CD4-positive, alpha-beta T cell treated with Interleukin-6 for 4 hours (primary cell): ENCODE results near the gene JPH3.
A peak's percentile ranks its signal among the peaks of the same experiment; 100 is the strongest.

Experiments used
- DNase-seq: peaks from one replicate; pipeline ENCODE4 v3.0.0-alpha.2; 2020; ENCODE audit warnings: mixed read lengths

The JPH3 gene

GRCh38 chr16:87602001-87602775 lies at the start of gene JPH3:
TSS of gene JPH3 (plus strand) at chr16:87602508. CDS start at chr16:87603147, 639 bp downstream.
- DNase-seq: no peak

GRCh38 chr16:87552772-87553573 lies 49.3 kb upstream of the JPH3 start:
- no peak for DNase-seq

DNA sequence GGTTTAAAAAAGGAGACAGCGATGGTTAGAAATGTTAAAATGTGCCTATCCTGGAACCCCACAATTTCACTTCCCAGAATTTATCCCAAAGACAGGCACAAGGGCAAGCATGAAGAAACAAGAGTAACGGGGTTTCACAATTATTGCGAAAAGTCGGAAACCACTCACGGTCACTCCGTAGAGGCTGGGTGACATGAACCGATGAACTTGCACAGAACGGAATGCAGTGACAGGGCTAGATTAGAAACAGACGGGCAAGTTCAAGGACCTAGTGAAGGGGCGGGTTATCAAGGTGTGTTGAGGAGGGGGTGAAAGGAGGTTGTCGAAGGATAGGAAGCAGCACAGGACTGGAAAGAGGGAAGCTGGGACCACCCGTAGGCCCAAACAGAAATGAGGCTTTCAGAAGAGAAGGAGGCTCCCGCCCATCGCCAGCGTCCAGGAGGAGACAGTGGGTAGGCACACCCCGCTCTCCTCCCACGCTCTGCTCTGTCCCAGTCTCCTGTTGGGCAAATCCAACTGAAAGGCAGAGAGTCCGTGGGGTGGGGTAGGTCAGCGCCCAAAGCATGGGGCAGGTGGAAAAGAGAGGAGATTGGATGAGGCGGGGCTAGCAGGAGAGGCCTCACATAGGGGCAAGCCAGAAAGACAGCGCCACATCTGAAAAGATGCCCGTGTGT lies 47.4 kb upstream of the JPH3 start:
- no peak for DNase-seq

- DNase-seq: no peak
Measured at GRCh38 chr16:87555647-87556046, 46.7 kb upstream of the JPH3 start.

GRCh38 chr16:87556941-87557459 lies 45.3 kb upstream of the JPH3 start:
- no peak for DNase-seq

DNA sequence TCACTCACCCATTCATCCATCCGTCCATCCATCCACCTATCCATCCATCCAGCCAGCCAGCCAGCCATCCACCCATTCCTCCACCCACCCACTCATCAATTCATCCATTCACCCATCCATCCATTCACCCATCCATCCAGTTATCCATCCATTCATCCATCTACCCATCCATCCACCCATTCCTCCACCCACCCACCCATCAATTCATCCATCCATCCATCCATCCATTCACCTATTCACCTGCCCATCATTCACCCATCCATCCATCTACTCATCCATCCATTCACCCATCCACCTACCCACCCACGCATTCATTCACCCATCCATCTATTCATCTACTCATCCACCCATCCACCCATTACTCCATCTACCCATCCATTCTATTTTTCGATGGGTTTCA lies 43.6 kb upstream of the JPH3 start:
- no peak for DNase-seq

- no peak for DNase-seq
Measured at GRCh38 chr16:87559945-87560344, 42.4 kb upstream of the JPH3 start.

DNA sequence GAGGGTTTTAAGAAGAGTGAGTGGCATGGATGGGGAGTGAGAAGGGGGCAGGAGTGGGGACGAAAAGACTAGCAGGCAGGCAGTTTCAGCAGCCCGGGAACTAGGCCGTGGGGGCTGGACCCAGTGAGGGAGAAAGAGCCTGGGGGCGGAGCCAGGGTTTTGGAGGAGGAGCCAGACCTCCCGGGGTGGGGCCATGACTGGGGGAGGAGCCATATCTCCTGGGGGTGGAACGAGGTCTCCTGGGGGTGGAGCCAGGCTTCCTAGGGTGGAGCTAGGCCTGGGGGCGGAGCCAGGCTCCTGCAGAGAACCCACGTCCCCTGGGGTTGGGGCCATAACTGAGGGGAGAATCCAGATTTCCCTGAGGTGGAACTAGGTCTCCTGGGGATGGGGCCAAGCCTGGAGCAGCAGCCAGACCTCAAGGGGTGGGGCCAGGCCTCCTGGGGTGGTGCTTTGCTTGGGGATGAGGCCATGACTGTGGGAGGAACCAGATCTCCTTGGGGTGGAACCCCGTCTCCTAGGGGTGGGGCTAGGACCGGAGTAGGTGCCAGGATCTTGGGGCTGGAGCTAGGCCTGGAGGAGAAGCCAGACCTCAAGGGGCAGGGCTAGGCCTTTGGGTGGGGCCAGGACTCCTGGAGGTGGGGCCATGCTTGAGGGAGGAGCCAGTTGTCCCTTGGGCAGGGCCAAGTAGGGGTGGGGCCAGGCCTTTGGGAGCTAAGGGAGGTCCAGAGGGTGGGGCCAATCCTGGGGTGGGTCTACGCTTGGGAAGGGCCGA lies 41.7 kb upstream of the JPH3 start:
- peak; percentile 5 for DNase-seq

DNA sequence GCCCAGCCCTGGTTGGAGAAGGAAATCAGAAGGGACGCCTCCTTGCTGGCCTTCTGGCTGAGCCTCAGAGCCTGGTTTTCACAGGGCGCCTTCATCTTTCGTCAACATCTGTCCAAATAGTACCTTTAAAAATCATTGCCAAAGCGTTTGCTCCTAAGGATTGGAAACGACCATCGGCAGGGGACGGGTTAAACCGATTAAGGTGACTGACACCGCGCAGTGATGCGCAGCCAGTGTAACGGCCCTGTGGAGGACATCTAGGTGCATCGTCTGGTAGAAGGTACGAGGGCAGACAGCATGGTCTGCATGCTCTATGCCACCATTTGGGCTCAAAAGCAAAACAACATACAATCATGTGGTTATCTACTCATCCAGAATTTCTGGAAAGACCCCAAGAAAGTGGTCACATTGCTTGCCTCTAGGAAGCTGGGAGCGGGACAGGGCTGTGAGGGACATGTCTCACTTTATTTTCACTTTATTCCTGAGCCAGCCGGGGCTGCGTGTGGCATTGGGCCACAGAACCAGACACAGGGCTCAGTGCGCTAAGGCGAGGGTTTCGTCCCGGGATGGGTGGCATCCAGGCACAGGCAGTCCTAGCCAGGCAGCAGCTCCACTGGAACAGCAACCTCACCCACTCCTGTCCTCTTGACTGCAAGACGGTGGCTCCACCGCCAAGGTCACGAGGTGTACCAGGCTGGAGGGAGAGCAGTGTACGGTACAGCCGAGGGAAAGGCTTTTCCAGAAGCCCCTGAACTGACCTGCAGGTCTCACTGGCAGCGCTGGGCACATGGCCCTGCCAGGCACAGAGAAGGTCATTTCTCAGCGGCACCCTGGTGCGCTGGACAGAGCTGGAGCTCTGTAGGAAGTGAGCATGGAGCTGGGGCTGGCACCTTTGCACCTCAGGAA lies 40.9 kb upstream of the JPH3 start:
- DNase-seq: no peak

DNA sequence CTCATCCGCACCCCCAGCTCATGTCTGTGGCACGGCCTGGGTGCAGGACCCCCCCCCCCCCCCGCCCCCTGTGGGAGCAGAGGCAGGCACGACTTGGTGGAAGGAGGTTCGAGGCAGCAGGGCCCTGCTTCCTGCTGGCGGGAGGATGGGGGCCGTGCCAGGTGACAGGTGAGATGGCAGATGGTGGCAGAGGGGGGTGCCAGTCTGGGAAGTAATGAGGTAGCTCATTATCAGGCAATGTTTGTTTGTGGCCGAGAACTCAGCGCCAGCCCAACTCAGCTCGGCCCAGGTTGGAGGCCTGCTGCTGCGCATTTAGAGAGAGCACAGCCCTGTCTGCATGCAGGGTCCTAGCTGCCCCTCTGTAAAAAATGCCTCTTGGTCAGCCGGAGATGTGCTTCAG lies 40.1 kb upstream of the JPH3 start:
- DNase-seq: no peak

GRCh38 chr16:87563022-87563421 lies 39.3 kb upstream of the JPH3 start:
- no peak for DNase-seq

DNA sequence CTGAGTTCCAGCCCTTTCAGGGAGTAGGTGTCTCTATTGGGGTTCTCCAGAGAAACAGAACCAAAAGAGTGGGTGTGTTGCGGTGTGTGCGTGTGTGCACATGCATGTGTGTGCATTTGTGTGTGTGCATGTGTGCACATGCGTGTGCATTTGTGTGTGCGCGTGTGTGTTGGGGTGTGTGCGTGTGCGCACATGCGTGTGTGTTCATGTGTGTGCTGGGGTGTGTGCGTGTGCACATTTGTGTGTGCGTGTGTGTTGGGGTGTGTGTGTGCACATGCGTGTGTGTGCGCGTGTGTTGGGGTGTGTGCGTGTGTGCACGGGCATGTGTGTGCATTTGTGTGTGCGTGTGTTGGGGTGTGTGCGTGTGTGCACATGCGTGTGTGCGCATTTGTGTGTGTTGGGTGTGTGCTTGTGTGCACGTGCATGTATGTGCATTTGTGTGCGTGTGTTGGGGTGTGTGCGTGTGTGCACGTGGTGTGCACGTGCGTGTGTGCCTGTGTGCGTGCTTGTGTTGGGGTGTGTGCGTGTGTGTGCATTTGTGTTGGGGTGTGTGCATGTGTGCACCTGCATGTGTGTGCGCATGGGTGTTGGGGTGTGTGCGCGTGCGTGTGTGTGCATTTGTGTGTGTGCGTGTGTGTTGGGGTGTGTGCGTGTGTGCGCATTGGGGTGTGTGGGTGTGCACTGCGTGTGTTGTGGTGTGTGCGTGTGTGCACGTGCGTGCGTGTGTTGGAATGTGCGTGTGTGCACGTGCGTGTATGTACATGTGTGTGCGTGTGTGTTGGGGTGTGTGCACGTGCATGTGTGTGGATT lies 38.4 kb upstream of the JPH3 start:
- DNase-seq: no peak

- no peak for DNase-seq
Measured at GRCh38 chr16:87564524-87564778, 37.9 kb upstream of the JPH3 start.

- DNase-seq: no peak
Measured at GRCh38 chr16:87569601-87570571, 32.4 kb upstream of the JPH3 start.

GRCh38 chr16:87570572-87570937 lies 31.8 kb upstream of the JPH3 start:
- no peak for DNase-seq

GRCh38 chr16:87570938-87571867 lies 31.1 kb upstream of the JPH3 start:
- DNase-seq: peak; percentile 5

- DNase-seq: no peak
Measured at GRCh38 chr16:87571868-87572244, 30.5 kb upstream of the JPH3 start.

DNA sequence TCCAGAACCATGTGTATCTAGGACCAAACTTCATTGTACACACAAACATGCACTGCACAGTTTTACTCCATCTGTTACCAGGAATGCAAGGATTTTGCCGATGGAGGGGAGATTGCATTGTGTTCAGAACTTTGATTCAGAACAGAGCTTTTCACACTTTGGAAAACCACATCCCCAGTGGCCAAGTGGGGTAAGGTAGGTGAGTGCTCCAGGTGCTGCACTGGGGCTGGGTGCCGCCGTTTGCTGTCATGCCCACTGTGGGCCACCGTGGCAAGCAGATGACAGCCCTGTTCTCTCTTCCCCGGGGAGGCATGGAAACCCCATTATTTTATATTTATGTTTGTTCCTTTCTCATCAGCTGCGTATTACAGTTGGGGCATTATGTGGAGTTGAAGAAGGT lies 29.3 kb upstream of the JPH3 start:
- DNase-seq: no peak
